ENCODE data around the gene TNNI3.
"Not testable (repeated sequence)": the region's sequence is repeated elsewhere in the genome, so short reads cannot be mapped to it uniquely, and the experiment has no call there.

Gene TNNI3

GRCh38 chr19:55111238-55111831 lies 46.2 kb downstream of the TNNI3 start:
- no peak for DNase-seq

GRCh38 chr19:55109527-55110291 lies 47.8 kb downstream of the TNNI3 start:
- DNase-seq = no peak

GRCh38 chr19:55107252-55107651 lies 50.3 kb downstream of the TNNI3 start:
- not testable (repeated sequence) for DNase-seq

GRCh38 chr19:55106591-55106990 lies 50.9 kb downstream of the TNNI3 start:
- DNase-seq = no peak

GRCh38 chr19:55105237-55105636 lies 52.3 kb downstream of the TNNI3 start:
- DNase-seq = no peak

GRCh38 chr19:55103190-55103589 lies 54.3 kb downstream of the TNNI3 start:
- no peak for DNase-seq

Data from activated CD4-positive, alpha-beta T cell treated with anti-CD3 and anti-CD28 coated beads for 1 hour (primary cell).